GM19324 (cell line): ENCODE measurements around the gene XG.

Experiments used
- ATAC-seq: cut with Tn5 transposase; IDR thresholded peaks from one replicate; pipeline ENCODE4 v1.9.1; 2021; ENCODE audit warnings: mild to moderate bottlenecking, moderate library complexity; ENCODE audit not compliant: unreplicated experiment, low FRiP score

The XG gene

GRCh38 chrX:2812161-2812907, 60.5 kb downstream of the XG start:
- peak; percentile 80 for ATAC-seq

- ATAC-seq = no peak
Observed at GRCh38 chrX:2817036-2817435, 65.2 kb downstream of the XG start.

GRCh38 chrX:2819345-2820135, 67.7 kb downstream of the XG start:
- ATAC-seq = no peak

- ATAC-seq = no peak
Observed at GRCh38 chrX:2820136-2820771, 68.4 kb downstream of the XG start.

GRCh38 chrX:2823795-2824386, 72.1 kb downstream of the XG start:
- ATAC-seq = no peak

DNA sequence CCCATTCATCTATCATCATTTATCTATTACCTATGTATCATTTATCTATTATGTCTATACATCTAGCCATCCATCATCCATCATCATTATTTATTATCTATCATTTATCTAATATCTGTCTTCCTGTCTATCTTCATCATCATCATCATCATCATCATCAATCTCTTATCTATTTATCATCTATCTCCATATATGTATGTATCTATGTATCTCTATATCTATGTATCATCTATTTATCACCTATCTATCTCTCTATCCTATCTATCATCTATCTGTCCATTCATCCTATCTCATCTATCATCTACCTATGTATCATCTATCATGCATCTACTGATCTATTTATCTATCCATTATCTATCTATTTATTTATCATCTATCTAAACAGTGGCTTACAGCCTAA, 73.0 kb downstream of the XG start:
- ATAC-seq = no peak

DNA sequence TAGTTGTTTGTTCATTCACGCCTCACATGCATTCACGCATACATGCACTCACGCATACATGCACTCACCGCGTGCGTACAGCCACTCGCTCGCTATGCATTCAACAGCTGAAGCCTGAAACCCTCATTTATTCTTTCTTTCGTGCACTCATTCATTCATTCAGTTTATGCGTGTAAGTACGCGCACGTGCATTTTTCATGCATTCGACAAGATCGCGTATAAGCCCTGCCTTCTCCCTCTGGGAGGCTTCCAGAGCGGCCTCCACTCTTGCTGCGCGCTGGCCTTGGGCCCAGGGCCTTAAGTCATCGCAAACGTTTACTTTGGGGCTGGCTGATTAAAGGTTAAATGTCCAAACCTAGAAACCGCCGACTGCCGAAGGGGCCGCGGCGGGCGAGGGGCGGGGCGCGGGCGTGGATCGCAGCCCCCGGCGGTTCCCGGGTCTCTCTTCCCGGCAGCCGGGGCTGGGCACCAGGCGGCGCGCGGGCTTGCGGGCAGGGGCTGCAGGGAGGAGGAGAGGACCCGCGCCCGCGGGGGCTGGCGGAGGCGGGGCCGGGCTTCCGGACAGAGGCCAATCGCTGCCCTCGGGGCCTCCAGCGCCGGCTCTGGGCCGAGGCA, 76.6 kb downstream of the XG start, which contains the start of gene GYG2:
Gene GYG2 (plus strand): TSS at position 587 of the 615 bp plus-strand sequence. CDS start 1,259 bp downstream, outside the sequence.
- no peak for ATAC-seq

DNA sequence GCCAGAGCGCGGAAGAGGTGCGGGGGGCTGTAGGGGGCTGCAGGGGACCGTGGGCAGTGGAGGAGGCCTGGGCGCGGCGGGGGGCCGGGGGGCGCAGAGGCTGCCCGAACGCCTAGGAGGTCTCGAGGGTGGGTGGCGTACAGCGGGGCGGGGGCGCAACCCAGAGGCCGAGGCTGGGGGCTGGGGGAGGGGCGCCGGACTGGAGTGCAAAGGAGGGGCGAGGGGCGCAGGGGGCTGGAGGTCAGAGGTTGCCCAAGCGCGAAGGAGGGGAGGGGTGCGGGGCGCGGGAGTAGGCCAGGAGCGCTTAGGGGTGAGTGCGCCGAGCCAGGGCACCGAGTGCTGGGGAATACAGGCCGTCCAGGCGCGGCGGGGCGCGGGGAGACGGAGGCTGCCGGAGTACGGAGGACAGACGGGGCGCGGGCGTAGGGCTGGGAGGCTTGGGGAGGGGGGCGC, 77.1 kb downstream of the XG start:
- no peak for ATAC-seq

DNA sequence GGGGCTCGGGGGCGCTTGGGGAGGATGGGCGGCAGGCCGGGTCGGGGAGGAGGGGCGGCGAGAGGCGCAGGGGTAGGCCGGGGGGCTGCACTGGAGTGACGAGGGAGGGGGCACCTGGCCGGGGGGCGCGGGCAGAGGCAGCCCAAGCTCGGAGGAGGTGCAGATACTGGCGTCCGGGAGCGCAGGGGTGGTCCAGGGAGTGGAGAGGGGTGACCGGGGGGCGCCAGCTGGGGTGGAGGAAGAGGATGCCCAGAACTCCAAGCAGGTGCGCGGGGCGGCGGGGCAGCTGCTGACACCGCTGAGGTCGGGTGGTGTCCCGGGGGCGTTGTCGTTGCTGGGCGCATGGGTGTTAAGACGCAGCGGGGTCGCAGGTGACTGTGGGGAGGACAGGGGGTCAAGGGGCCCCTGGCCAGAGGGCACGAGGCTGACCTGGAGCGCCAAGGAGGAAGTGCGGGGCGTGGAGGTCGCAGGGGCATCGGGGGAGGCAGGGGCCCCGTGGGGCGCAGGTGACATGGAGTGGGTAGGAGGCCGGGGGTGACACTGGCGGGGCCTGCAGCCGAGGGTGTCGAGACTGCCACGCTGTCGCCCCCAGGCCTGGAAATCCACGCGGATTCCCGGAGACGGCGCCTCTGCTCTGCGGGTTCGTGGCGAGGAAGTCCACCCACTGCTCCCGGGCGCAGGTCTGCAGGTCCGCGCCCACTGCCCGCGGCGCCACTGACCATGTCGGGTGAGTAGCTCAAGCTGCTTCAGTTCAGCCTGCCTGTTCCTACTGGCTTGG, 77.8 kb downstream of the XG start:
- no peak for ATAC-seq

- no peak for ATAC-seq
Observed at GRCh38 chrX:2831471-2832228, 79.8 kb downstream of the XG start.

DNA sequence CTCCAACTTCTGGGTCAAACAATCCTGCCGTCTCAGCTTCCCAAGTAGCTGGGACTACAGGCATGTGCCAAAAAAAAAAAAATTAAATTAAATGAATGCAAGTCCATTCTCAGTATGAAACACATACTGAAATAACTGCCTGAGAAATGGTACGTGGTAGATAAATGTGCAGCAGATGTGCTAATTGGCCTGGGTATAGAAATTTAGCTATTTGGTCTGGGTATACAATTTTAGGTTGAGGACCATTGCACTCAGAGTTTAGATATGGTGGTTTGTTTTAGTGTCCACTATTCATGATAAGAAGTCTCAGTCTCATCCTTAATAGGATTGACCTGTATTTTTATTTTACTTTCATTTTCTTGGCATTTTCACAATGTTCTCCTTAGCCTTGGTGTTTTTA, 86.1 kb downstream of the XG start:
- ATAC-seq = no peak

- no peak for ATAC-seq
Observed at GRCh38 chrX:2840961-2841360, 89.1 kb downstream of the XG start.

- no peak for ATAC-seq
Observed at GRCh38 chrX:2841537-2841936, 89.7 kb downstream of the XG start.

DNA sequence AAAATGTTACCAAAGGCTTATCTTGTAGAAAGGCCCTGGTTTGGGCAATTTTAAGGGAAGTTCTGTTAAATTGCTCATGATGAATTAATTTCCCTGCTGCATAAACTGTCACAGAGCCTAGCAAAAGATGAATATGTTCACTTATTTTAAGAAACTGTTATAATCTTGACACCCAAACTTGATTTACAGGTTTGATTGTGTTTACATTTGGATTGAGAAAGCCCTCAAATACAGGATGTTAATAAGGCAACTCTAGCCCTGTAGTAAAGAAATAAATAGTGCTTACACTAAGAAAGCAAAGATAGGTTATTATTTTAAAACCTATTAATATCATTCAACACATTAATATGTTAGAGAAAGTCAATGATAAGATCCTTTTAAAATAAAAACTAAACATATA, 95.2 kb downstream of the XG start:
- ATAC-seq = no peak

GRCh38 chrX:2848871-2849301, 97.0 kb downstream of the XG start:
- ATAC-seq = no peak

GRCh38 chrX:2854918-2855317, 103.1 kb downstream of the XG start:
- ATAC-seq = no peak

DNA sequence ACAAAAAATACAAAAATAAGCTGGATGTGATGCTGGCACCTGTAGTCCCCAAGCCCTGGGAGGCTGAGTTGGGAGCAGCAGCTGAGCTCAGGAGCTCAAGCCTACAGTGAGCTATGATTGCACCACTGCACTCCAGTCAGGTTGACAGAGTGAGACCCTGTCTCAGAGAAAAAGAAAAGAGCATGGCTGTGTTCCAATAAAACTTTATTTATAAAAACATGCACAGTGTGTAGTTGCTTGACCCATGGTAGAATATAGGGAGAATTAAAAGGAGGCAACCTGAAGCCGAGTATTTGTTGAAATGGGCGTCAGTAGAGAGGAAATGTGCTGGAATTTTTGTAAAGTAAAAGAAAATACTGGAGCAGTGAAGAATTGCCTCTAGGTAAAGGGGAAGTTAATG, 103.9 kb downstream of the XG start:
- no peak for ATAC-seq

DNA sequence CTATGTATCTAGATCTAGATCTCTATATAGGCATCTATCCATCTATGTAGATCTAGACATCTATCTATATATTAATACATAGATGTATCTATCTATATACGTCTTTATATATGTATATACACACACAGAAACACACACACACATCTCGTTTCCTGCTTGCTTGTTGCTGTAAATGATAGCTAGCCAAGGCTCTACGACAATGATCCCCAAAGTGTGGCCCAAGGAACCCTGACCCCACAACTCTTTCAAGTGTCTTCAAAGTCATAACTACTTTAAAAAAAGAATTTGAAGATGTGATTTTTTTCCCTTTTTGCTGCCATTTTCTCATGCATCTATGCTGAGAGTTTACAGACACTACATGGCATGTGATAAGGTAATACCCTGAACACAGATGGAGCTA, 105.7 kb downstream of the XG start:
- no peak for ATAC-seq

DNA sequence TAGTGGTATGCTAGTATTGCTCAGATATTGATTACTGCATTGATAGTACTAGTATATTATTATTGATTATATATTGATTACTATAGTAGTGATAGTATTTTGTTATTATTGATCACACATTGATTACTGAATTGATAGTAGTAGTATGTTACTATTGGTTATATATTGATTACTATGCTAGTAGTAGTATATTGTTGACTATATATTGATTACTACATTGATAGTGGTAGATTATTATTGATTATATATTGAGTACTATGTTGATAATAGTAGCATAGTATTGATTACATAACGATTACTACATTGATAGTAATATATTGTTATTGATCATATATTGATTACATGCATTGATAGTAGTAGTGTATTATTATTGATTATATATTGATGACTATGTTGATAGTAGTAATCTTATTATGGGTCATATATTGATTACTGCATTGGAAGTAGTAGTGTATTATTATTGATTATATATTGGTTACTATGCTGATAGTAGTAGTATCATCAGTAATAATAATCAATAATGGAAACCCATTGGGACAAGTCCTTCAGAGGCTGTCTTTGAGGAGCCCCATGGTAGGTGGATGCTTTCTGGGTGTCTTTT, 107.5 kb downstream of the XG start:
- ATAC-seq = no peak
